Prostate gland (tissue), 2 donors: ENCODE measurements around the gene MTMR10. TPM values are rescaled to one million over a fixed set of nuclear protein-coding genes. Genes with fewer than 3 reads are reported as not detected.

ENCODE experiments used
- DNase-seq: peaks from one replicate; pipeline ENCODE4 v3.0.0-alpha.2; 2019; ENCODE audit warnings: low spot score
- H3K27ac ChIP-seq, 2 donors: fragments of 200-600 bp; sonication (generic); 2 replicates each; pipeline ENCODE4 v1.5.1; 2017 to 2019
- H3K27me3 ChIP-seq: fragments of 200-600 bp; sonication (generic); replicated peaks from 2 replicates; pipeline ENCODE4 v1.5.1; 2019; ENCODE audit not compliant: insufficient read depth
- H3K36me3 ChIP-seq, 2 donors: fragments of 200-600 bp; sonication (generic); 1 replicate in 1 of 2; 2 replicates in 1 of 2; pipeline versions ENCODE4 v1.5.1 to v1.8.1; 2017 to 2019
- H3K4me1 ChIP-seq: fragments of 200-600 bp; sonication (generic); replicated peaks from 2 replicates; pipeline ENCODE4 v1.5.1; 2019
- H3K4me3 ChIP-seq, 2 donors: fragments of 200-600 bp; sonication (generic); 2 replicates each; pipeline ENCODE4 v1.5.1; 2017 to 2019
- H3K9me3 ChIP-seq: fragments of 200-600 bp; sonication (generic); 2 replicates; pipeline ENCODE4 v1.5.1; 2017
- POLR2A ChIP-seq: fragments of 450-650 bp; IDR thresholded peaks from one replicate; pipeline ENCODE4 v1.6.1; 2016; ENCODE audit warnings: antibody characterized with exemption, mild to moderate bottlenecking
- POLR2AphosphoS5 ChIP-seq: sonication (generic); formaldehyde crosslinking; IDR thresholded peaks from one replicate; pipeline ENCODE4 v1.6.1; 2017; ENCODE audit warnings: antibody characterized with exemption
- WGBS: methylation state at CpG from one replicate; pipeline ENCODE4 v1.1.5; 2018; 5-methylcytosine and 5-hydroxymethylcytosine counted together
- intact Hi-C: fragments of 100-400 bp; cut with DNase I; formaldehyde crosslinking; loops from one replicate; pipeline ENCODE4 v1.14.2; 2022
- total RNA-seq, 2 donors: library from RNA; depleted of rRNA; stranded (reverse); fragments of >200 nt; gene quantifications; one replicate each; pipeline ENCODE4 v1.1.0, GENCODE V29; 2016
- TF ChIP-seq, protein P1 (sequence below), 4 experiments: fragments of 200-600 bp in 2 of 4; fragments of 450-650 bp in 2 of 4; sonication (generic) in 2 of 4; IDR thresholded peaks; 1 replicate in 3 of 4; 2 replicates in 1 of 4; pipeline ENCODE4 v1.5.1; 2016 to 2019; ENCODE audit warnings: antibody characterized with exemption in 4 of 4, mild to moderate bottlenecking in 2 of 4, moderate library complexity in 2 of 4

The MTMR10 gene
- total RNA-seq, 2 donors from 2014 or later = 32.5 to 35.2 TPM

DNA sequence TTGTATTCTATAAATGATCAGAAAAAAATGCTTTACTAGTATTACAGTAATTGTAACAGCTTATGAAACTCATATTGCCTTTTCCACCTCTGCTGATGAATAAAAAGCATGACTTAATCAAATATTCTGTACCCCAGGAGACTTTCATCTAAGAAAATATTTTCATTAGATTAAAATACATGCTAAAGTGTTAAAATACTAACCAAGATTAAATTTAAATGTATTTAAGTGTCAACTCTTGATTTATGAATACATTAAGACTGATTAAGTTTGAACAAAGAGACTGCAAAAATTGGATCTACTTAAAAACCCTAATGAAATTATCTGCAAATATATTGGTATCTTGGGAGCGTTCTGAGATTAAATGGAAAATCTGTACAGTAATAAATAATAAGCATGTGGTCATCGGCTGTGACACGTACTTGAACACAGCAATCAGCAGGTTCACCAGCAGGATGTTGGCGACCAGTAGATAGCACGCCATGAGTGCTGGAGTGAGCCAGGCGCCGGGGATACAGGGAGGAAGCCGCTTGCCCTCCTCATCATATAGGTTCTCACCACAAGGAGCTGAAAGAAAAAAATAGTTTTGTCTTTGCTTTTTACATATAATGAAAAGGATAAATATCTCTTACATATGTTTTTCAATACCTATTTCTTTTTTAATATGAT lies 36.6 kb upstream of the MTMR10 start:
- no peak for DNase-seq
- Histone ChIP-seq H3K9me3 (no peaks in the 10 kb centered on the region), H3K27me3 (no peaks in the 10 kb centered on the region), H3K36me3 (no peaks in the 10 kb centered on the region), H3K4me1 (no peaks in the 10 kb centered on the region), H3K4me3 (no peak overlapping the region), H3K27ac (no peak overlapping the region)
- TF ChIP-seq, protein P1, sequence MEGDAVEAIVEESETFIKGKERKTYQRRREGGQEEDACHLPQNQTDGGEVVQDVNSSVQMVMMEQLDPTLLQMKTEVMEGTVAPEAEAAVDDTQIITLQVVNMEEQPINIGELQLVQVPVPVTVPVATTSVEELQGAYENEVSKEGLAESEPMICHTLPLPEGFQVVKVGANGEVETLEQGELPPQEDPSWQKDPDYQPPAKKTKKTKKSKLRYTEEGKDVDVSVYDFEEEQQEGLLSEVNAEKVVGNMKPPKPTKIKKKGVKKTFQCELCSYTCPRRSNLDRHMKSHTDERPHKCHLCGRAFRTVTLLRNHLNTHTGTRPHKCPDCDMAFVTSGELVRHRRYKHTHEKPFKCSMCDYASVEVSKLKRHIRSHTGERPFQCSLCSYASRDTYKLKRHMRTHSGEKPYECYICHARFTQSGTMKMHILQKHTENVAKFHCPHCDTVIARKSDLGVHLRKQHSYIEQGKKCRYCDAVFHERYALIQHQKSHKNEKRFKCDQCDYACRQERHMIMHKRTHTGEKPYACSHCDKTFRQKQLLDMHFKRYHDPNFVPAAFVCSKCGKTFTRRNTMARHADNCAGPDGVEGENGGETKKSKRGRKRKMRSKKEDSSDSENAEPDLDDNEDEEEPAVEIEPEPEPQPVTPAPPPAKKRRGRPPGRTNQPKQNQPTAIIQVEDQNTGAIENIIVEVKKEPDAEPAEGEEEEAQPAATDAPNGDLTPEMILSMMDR (IDR thresholded peaks at IDR 0.05) = no peak
- TF ChIP-seq POLR2A (no peak), POLR2AphosphoS5 (no peak)
- intact Hi-C loops = no loop called here
- WGBS = 87% methylated on average over 8 of the region's 8 CpGs

DNA sequence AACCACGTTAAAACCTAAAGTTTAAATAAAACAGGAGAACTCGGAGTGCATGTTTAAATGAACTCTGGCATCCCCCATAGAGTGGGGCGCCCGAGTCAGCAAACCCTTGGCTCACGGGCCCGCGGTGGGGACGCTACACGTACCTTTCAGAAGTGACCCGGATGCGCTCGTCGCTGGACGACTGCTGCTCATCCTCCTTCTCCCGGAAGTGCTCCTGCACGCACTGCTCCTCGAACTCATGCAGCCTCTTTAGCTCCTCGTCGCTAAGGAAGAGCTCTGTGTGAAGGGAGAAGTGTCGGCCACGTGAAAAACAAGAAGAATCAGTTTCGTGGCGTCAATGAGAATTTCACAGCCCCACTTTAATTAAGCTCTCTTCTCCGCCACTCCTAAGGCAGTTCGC lies 34.6 kb upstream of the MTMR10 start:
- Histone ChIP-seq H3K4me1 (no peaks in the 10 kb centered on the region), H3K4me3 (no peak overlapping the region), H3K27ac (no peak overlapping the region), H3K27me3 (no peaks in the 10 kb centered on the region), H3K9me3 (no peaks in the 10 kb centered on the region), H3K36me3 (no peaks in the 10 kb centered on the region)
- TF ChIP-seq POLR2A (no peak), POLR2AphosphoS5 (no peak)
- TF ChIP-seq, protein P1 (IDR thresholded peaks at IDR 0.05) = no peak
- WGBS = 94% methylated on average over 25 of the region's 25 CpGs
- DNase-seq = no peak
- intact Hi-C loops = no loop called here

DNA sequence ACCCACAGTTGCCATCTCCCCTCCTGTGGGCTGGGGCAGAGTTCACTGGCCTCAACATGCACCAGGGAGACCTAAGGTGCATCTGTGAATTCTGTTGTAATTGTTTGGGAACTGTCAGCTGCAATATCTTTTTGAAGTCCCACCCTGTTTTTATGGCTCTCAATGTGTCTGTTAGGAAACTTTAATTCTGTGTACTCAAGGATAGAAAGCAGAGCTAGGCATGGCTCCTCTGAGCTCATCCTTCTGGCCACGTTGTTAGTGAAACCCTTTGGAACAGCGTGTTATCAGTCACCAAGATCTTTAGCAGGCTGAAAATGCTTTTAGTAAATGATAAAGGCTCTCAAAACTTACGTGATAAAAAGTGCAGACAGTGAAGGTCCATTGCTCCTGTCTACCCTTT lies 33.6 kb upstream of the MTMR10 start:
- intact Hi-C loops = no loop called here
- no peak overlapping the region for H3K27ac ChIP-seq
- no peaks in the 10 kb centered on the region for H3K9me3 ChIP-seq
- no peaks in the 10 kb centered on the region for H3K27me3 ChIP-seq
- no peaks in the 10 kb centered on the region for H3K4me1 ChIP-seq
- H3K4me3 ChIP-seq = no peak overlapping the region
- 13% methylated on average over 3 of the region's 3 CpGs for WGBS
- TF ChIP-seq POLR2A (no peak), POLR2AphosphoS5 (no peak)
- TF ChIP-seq, protein P1 (IDR thresholded peaks at IDR 0.05) = no peak
- no peak for DNase-seq
- H3K36me3 ChIP-seq = no peaks in the 10 kb centered on the region

DNA sequence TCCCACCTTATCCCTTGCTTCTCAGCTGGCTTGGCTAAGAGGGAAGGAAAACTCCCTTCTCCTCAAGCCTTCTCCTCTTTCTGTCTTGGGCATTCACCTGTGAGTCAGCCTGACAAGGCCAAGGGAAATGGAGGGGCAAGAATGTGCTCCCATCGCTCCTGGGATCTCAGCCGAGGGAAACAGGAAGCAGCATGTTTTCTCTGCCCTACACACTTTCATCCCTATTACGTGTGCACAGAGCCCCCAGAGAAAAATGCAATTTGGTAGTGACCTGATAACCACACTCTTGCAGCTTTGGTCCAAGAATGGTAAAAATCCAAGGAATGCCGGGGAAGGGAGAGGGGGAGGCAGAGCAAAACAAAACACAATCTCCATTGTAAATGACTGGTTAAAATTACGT lies 32.9 kb upstream of the MTMR10 start:
- H3K9me3 ChIP-seq = no peaks in the 10 kb centered on the region
- H3K27me3 ChIP-seq = no peaks in the 10 kb centered on the region
- H3K36me3 ChIP-seq = no peaks in the 10 kb centered on the region
- H3K4me1 ChIP-seq = no peaks in the 10 kb centered on the region
- 24% methylated on average over 5 of the region's 5 CpGs for WGBS
- DNase-seq = no peak
- TF ChIP-seq, protein P1 (IDR thresholded peaks at IDR 0.05) = no peak
- peak; percentile 8 for TF ChIP-seq POLR2AphosphoS5
- intact Hi-C loops = no loop called here
- no peak overlapping the region for H3K4me3 ChIP-seq
- no peak overlapping the region for H3K27ac ChIP-seq

DNA sequence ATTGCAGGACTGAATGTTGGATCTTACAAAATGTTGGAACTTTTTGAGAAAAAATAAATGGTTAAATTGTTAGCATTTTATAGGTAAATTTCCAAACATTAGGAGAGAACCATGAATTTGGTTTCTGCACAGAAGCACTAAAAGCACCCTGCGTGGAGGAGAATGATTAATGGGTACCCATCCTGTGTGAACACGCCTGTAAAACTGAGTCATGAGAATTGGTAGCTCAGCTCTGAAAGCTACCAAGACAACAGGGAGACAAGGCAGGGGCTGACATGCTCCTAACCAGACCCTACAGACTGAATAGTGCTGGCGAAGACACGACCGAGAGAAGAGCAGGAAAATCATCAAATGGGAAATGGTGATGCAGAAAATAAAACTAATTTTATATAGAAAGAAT lies 32.4 kb upstream of the MTMR10 start:
- no peak for DNase-seq
- no peaks in the 10 kb centered on the region for H3K36me3 ChIP-seq
- H3K27ac ChIP-seq = no peak overlapping the region
- H3K9me3 ChIP-seq = no peaks in the 10 kb centered on the region
- intact Hi-C loops = no loop called here
- 73% methylated on average over 5 of the region's 5 CpGs for WGBS
- no peak overlapping the region for H3K4me3 ChIP-seq
- H3K27me3 ChIP-seq = no peaks in the 10 kb centered on the region
- H3K4me1 ChIP-seq = no peaks in the 10 kb centered on the region
- TF ChIP-seq, protein P1 (IDR thresholded peaks at IDR 0.05) = no peak
- TF ChIP-seq POLR2A (no peak), POLR2AphosphoS5 (no peak)
